Endometrial microvascular endothelial cells (primary cell): ENCODE measurements around the gene CAD. TPM values are rescaled to one million over a fixed set of nuclear protein-coding genes. Genes with fewer than 3 reads are reported as not detected.
"Not testable (repeated sequence)": the region's sequence is repeated elsewhere in the genome, so short reads cannot be mapped to it uniquely, and the experiment has no call there.

ENCODE experiments used
- in situ Hi-C: cut with HindIII; loops from 2 replicates; pipeline ENCODE4 v1.10.0; 2017; ENCODE audit warnings: low sequenced_read_pairs, low pct_unique_long_range_greater_than_20kb; ENCODE audit errors: inconsistent ontology term
- total RNA-seq: library from RNA; depleted of rRNA; stranded (reverse); fragments of >200 nt; gene quantifications from one replicate; pipeline ENCODE4 v1.2.3, GENCODE V29; 2015; ENCODE audit errors: inconsistent ontology term

The CAD gene
- total RNA-seq, 1 donor from 2014 or later: 82.7 TPM

DNA sequence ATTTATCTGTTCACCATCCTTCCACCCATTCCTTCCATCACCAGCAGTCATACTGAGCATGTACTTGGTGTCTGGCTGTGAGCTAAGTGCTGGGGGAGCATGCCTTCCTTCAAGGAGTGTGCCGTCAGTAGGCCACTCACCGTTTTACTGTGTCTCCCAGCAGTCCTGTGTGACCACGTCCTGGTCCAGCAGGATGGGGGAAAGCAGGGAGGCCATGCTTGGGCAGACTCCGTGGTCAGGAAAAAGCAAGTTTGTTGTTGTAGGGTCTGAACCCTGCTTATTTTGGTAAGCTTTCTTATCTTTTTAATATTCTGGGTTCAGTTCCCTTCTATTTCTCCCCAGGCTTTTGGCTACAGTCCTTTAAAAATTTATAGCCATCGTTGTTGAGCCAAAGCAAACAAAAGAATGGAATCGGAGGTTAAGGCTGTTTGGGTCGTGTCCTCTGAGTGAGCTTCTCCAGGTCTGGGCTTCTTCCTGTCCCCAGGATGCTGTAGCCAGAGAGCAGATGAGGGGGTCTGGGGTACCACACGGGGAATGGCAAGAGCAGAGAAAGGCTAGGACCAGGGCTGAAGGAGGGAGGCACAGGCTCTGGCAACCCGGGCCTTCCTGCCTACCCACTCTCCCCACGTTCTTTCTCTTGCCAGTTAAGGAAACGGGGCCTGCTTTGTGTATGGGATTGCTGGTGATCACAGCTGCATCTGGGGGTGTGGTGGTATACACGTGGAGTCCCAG, 32.2 kb downstream of the CAD start:
- in situ Hi-C loops: no loop called here

DNA sequence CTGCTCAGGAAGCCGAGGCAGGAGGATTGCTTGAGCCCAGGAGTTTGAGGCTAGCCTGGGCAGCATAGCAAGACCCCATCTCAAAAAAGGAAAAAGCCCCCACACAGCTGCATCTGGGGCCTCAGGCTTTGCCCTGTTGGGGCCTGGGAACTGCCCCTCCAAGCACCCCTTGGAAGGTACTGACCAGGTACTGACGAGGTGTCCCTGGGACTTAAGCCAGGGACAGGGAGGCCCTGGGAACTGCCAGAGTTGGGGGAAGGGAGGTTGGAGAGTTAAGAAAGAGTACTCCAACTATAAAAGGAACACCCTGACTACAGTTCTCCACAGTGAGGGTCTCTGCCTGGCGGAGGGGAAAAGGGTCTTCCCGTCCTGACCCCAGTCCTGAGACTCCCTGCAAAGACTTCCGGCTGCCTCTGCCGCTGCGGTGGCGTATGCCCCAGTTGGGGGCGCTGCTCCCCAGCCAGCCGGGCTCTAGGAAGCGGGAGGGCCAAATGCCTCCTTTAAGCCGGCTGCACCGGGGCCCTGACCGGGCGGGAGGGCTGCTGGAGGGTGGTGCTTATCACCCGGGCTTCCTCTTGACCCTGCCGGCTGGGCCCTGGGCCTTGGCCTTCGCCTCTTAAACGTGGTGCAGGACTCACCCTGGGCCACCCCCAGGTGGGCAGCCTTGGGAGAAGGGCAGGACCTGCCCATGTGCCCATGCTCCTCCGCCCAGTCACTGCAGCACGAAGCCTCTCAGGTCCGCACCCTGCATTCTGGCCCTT, 32.9 kb downstream of the CAD start:
- in situ Hi-C loops: no loop called here

DNA sequence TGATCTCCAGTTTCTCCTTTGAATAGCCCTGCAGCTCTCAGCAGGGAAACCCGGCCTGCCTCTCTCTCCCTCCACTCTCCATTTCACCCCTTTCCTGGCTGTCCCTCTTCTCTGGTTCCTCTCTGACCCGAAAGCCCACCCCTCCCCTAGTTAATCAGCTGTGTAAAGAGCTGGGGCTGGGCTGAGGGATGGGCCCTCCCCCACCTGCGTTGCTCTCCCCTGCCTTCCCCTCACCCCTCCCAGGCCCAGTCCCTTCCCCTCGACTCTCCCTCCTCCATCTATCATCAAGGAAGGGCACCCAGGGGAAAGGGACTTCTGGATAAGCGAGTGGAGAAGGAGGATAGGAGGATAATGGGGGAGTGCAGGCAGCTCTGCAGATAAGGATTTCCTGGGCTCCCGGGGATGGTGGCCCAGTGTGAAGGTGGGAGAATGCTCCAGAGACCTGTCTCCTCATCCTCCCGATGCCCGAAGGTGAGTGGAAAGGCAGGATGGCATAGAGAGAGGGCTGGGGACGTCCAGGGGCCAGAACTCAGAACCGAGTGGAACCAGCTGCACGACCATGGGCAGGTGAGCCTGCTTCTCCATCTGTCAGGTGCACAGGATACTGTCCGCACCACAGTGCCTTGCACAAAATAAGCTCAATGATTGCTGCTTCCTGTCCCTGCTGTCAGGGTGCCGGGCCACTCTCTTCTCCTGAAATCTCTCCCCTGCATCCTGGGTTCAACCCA, 33.6 kb downstream of the CAD start:
- in situ Hi-C loops: no loop called here

DNA sequence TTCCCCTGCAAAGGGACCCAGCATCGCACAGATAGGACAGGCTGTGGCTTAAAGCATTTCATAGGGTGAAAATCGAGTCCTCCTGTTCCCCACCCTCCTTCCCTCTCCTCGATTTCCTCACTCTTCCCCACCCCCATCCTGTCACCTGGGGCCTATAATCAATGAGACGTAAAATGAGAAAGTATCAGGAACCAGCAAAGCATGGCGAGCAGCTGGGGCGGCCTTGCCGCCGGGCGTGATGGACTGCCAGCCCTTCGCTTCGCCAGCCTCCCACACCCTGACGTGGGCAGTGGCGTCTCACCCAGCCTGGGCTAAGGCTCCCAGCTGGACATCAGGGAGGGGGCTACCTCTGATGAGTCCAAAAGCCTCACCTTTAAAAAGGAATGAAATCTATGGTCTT, 34.6 kb downstream of the CAD start:
- in situ Hi-C loops: no loop called here

DNA sequence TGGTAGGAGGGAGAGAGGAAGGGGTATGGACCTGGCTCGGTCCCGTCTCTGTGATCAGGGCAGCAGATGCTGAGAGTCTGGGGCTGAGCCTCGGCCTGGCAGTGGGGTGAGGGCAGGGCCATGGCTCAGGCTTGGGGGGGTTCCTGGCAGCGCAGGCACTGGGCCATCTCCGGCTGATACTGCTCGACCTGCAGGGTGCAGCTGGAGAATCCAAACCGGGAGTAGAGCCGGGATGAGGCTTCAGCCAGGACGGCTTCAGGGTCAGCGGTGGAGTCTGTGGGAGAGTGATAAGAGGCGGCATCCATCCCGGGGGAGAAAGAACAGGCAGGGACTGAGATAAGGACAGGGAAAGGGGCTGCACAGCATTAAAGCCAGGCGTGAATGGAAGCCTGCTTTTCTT, 38.0 kb downstream of the CAD start:
- in situ Hi-C loops: no loop called here

DNA sequence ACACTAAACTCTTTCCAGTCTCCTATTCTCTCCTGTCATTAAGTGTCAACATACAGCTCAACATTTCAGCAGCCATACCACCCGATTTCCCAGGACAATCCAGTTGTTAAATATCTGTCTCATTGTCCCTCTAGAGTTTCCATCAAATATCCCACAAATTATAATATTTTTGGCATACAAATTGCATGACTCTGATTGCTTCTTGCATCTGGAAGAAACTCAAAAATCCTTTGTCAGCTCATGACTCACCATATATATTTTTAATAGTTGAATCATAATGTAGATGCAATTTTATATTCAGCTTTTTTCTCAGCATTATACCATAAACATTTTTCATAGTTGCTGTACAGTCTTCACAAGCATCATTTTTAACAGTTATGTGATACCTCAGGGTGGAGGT, 38.5 kb downstream of the CAD start:
- in situ Hi-C loops: no loop called here

DNA sequence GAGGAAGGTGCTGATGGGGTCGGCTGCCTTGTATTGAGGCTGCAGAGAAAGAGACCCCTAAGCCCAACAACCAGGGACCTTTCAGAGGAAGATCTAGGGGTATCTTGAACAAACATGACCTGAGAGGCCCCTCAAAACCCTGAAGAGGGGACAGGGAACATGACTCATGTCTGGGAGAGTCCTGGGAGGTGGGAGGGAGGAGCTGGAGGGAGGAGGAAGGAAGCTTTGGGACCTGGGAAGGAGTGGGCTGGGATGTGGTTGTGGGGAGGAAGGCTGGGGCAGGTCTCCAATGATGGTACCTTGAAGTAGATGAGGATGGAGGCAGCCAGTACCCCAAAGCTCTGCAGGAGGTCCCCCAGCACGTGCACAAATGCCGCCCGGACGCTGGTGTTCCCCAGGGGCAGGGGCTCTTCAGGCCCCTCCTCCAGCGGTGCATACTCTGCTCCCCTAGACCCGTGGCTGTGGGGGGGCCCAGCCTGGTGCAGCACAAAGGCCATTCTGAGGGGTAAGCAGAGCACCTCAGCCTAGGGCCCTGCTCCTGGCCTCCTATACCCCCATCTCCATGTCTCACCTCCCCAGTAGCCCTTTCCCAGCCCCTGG, 39.8 kb downstream of the CAD start:
- in situ Hi-C loops: no loop called here

DNA sequence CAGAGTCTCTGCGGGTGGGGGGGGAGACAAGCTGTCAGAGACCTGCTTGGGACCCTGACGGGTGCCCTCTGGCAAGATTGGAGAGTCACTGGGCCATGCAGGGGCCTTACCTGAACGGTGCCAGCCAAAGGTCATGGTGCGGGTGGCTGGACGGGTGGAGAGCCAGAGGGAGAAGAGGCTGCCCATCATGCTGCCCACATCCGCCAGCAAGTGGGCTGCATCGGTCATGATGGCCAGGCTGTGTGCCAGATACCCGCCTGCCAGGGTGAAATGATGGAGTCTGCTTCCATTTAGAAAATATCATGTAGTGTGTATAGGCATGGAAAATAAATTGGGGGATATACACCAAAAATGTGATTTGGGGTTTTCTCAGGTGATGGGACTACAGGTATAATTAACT, 40.9 kb downstream of the CAD start:
- in situ Hi-C loops: no loop called here

DNA sequence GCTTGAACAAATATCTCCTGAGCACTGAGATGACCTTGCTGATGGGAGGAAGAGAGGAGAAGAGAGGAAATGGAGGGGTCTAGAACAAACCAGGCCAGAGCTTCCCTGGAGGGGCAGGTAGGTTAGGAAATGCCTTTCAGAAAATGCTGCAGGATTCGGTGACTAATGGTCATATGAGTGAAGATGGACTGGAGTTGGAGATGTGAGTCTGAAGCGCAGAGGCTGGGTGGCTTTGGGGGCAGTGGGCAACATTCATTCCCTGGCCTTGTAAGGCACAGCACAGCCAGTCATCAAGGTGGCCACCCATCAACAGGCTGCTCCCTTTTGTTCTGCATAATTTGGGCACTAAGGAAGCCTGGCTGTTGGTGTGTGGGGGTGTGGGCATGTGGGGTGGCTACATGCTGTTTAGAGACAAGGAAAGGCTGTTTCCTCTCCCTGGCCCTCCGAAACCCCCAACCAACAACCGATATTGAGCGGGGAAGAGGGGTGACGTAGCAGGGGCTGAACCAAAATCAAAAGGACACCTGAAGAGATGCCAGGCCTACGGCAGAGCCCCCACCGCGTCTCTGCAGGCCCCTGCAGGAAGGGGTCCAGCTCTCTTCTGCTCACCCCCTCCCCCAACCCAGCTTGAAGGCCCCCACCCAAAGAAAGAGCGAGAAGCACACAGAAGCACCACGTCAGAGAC, 44.2 kb downstream of the CAD start:
- in situ Hi-C loops: no loop called here

DNA sequence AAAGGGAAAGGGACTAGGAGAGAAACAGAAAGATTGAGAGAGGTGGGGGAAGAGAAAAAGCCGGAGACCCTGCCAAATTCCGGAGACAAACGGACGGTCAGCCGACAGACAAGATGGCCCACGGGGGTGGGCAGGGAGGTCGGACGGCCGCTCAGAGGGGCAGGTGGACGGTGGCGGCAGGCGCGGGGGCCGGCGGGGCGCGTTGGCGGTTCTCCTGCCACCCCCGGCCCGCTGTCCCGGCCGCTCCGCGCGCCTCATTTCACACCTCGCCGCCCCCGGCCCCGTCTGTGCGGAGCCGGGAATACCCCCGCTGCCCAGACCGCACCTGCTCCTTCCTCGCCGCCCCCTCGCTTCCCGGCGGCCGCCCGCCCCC, 44.7 kb downstream of the CAD start:
- in situ Hi-C loops: no loop called here

DNA sequence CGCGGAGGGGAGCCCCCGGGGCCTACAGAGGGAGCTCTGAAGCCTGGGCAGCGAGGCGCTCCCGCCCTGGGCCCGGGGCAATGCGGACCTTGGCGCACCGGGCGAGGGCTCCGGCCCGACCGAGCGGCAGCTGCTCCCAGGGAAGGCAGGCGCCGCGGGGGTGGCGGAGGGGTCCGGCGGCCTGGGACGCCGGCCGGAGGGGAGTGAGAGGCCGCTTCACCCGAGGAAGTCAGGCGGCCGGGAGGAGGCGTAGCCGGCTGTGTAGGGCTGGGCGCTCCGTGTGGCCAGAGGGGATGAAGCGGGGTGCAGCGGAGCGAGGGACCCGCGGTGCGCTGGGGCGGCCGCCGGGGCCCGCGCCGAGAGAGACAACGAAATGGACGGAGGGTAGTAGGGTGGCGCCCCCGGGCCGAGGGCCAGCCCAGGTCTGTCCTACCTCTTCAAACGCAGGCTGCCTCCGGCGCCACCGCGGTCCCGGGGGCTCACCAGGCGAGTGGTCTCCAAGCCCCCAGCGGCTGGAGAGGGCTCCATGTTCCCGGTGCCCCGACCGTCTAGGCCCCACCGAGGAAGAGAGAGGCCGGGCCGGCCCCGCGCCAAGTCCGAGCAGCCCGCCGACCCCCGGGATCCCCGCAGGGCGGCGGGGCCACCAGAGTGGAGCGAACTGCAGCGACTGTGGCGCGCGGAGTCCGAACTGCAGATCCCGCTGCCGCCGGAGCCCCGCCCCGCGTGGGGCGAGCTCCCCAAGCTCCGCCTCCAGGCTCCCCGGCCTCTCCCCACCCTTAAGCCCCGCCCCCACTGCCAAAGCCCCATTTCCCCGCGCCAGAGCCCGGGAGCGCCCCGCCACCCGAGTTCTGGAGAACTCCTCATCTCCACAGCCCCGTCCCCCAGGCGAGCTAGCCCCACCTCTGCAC, 45.5 kb downstream of the CAD start, which contains the start of gene SLC30A3:
TSS of gene SLC30A3 (minus strand) at position 669 of the 908 bp plus-strand sequence. CDS start at position 528, 141 bp downstream.
- in situ Hi-C loops: no loop called here

DNA sequence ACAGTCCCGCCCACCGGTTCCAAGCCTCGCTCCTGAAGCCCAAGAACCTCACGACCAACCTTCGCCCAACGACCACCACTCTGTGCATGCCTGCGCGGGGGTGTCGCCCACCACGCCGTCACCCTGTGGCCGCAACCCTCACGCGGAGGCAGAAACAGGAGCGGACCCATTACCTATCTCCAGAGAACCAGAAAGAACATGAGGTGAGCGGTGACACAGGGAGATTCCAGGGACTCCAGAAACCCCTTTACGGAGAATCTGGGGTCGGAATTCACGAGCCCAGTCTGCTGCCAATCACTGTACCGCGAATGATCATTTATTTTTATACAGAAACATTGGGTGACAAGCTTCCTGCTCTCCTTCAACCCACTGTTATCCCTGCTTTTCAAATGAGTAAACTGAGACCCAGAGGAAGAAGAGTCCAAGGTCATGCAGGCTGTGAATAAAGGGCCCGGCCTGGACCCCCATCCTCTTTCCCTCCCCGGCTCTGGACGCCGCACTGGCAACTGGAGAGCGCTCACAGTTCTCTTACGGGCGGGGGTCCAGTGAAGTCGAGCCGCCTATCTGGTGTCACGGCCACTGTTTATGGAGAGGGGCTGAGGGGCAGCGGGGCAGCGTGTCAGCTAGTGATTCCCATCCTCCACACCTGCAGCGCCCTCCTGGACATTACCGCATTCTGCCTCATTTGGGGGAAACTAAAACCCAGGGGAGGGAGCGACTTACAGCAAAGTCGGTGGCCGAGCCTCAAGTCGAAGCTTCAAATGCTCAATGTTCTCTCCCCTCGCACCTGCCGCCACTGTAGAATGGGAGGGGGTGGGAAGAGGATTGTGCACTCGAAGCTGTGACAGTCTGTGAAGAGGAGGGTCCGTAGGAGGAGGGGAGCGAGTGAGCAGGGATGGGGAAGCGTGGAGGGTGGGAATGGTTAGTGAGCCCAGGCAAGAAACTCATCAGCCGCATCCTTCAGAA, 46.4 kb downstream of the CAD start:
- in situ Hi-C loops: no loop called here

DNA sequence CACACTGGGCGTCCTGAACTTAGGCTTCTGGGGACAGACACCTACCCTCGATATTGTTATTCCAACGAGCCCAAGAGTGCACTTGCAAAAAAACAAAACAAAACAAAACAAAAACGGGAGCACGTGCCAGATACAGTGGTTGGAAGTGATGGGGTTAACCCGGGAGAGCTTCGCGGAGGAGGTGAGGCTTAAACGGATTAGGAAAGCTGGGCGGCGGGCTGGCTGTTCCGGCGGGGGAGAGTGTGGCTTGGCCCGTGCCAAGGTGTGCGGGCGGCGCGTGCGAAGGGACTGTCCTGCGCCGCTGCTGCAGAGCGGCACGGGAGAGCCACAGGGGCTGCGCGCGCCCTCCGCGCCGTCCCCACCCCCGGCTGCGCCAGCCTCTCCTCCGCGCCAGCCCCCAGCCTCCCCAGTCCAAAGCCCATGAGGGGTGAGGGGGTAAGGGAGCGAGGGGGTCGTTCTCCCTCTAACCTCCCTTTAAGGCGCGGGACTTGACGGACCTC, 47.1 kb downstream of the CAD start:
- in situ Hi-C loops: no loop called here

DNA sequence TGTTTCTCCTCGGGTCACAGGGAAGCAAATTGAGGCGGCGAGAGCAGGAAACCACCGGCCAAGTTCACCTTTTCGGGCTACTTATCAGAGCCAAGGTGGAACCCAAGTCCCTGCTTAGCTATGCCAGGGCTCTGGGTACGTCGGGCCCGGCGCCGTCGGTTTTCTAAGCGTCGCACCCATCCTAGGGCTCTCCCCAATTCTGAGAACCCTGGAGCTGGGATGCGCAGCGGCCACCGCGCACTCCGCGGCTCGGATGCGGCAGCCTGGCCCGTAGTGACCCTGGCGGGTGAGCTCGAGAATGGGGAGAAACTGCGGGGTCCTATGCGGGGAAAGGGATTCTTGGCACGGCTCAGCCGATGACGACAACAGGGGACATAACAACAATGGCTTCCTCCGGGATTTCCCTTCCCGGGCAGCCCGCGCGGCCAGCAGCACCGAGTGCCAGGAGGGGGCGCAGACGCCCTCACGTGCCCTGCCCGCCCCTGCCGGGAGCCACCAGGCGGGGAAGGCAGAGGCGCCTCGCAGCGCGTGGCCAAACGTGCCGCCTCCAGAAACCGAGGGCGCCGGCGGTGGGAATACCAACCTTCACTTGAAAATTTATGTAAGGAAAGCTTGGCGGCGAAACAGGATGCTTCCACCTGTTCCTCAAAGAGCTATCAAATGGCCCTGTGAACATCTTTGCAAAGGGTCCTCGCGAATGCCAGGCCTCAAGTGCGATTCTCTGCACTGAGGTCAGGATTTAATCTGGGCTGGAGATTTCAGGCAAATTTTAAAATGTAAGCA, 47.8 kb downstream of the CAD start:
- in situ Hi-C loops: no loop called here

DNA sequence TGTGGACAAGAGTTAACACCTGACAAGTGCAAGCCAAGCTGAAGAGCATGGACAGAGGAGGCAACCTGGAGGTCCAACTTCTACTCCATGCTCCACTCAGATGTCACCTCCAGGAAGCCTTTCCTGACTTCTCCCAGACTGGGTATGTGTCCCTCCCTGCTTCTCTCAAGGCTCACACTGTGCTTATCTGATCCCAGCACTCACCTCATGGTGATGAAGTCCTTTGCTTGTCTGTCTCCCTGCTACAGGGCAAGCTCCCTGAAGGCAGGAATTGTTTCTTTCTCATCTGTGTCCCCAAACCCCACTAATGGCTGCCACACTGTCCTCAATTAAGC, 48.3 kb downstream of the CAD start:
- in situ Hi-C loops: no loop called here

DNA sequence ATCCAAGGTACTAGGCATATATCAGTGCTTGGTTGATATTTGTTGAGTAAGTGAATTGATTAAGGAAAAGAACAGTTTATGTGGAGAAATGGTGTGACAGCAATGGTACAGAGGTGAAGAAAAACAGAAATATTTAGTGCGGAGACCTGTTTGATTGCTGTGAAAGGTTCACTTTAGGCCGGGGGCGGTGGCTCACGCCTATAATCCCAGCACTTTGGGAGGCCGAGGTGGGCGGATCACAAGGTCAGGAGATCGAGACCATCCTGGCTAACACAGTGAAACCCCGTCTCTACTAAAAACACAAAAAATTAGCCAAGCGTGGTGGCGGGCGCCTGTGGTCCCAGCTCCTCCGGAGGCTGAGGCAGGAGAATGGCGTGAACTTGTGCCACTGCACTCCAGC, 51.1 kb downstream of the CAD start:
- in situ Hi-C loops: not testable (repeated sequence)
